ENCODE measurements around the gene SDHB. TPM values are rescaled to one million over a fixed set of nuclear protein-coding genes. Genes with fewer than 3 reads are reported as not detected.

The SDHB gene
- total RNA-seq, 1 donor from 2014 or later, result 79.3 TPM

- ATAC-seq, result peak; percentile 44
- Histone ChIP-seq H3K27me3 (no peaks in the 10 kb centered on the region), H3K9me3 (no peaks in the 10 kb centered on the region), H3K27ac (no peak overlapping the region), H3K4me1 (peaks cover 11% of the 10 kb centered on the region), H3K4me3 (no peak overlapping the region), H3K36me3 (peaks cover 5% of the 10 kb centered on the region)
- intact Hi-C loops (cut with DNase I), result no loop called here
- no peak for TF ChIP-seq CTCF (IDR thresholded peaks at IDR 0.05)
- DNase-seq, result no peak
These were observed 82.3 kb downstream of the SDHB start for GRCh38 chr1:16971341-16972188.

GRCh38 chr1:16970132-16970910 lies 83.5 kb downstream of the SDHB start:
- Histone ChIP-seq H3K36me3 (peaks cover 12% of the 10 kb centered on the region), H3K27me3 (no peaks in the 10 kb centered on the region), H3K4me3 (no peak overlapping the region), H3K27ac (no peak overlapping the region), H3K4me1 (peaks cover 11% of the 10 kb centered on the region), H3K9me3 (no peaks in the 10 kb centered on the region)
- DNase-seq (no peak), ATAC-seq (no peak)
- intact Hi-C loops (cut with DNase I), result no loop called here
- TF ChIP-seq CTCF (IDR thresholded peaks at IDR 0.05), result no peak

DNA sequence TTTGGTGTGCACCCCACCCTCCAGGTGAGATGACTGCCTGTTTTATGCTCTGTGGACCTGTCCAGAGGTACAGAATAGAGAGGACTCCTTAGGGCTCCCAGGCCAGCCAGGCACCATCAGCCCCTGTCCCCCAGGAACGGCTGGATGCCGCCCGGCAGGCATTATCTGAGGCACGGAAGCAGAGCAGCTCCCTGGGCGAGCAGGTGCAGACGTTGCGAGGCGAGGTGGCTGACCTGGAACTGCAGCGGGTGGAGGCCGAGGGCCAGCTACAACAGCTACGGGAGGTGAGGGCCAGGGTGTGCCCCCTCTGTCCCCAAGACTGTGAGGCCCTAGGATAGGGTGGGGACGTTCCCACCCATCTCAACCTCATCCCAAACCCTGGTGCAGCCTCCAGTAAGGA lies 84.2 kb downstream of the SDHB start:
- intact Hi-C loops (cut with DNase I), result no loop called here
- H3K36me3 ChIP-seq, result peaks cover 12% of the 10 kb centered on the region
- no peak for ATAC-seq
- H3K4me3 ChIP-seq, result no peak overlapping the region
- DNase-seq, result no peak
- H3K4me1 ChIP-seq, result peaks cover 11% of the 10 kb centered on the region
- no peaks in the 10 kb centered on the region for H3K27me3 ChIP-seq
- H3K9me3 ChIP-seq, result no peaks in the 10 kb centered on the region
- no peak overlapping the region for H3K27ac ChIP-seq
- TF ChIP-seq CTCF (IDR thresholded peaks at IDR 0.05), result no peak

DNA sequence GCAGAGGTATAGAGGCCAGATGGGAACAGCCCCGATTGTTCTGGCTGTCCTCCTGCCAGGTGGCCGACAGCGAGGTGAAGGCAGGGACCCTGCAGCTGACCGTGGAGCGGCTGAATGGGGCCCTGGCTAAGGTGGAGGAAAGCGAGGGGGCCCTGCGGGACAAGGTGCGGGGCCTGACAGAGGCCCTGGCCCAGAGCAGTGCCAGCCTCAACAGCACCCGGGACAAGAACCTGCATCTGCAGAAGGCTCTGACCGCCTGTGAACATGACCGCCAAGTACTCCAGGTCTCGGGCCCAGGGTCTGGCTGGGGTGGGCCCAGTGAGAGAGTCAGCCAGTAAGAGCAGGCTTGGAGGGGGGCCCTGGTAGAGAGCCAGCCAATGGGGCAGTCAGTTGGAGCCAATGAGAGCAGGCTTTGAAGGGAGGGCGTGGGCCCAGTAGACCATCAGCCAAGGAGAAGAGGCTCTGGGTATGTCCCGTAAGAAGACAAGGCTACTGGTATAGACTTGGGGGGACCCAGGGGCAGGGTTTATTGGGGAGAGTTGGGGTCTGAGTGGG lies 84.7 kb downstream of the SDHB start:
- Histone ChIP-seq H3K4me3 (no peak overlapping the region), H3K27me3 (no peaks in the 10 kb centered on the region), H3K4me1 (peaks cover 11% of the 10 kb centered on the region), H3K27ac (no peak overlapping the region), H3K36me3 (peaks cover 12% of the 10 kb centered on the region), H3K9me3 (no peaks in the 10 kb centered on the region)
- intact Hi-C loops (cut with DNase I), result no loop called here
- TF ChIP-seq CTCF (IDR thresholded peaks at IDR 0.05), result no peak
- DNase-seq, result no peak
- ATAC-seq, result no peak

Other genes with a start within 250 kb of the SDHB start
- 6,622 TPM for gene RNU1-2, start 158.1 kb downstream of the SDHB start, total RNA-seq
- 20.9 TPM for gene CROCC, start 132.1 kb downstream of the SDHB start, total RNA-seq
- 14.8 TPM for gene MFAP2, start 73.4 kb downstream of the SDHB start, total RNA-seq
- 42.1 TPM for gene ATP13A2, start 42.1 kb downstream of the SDHB start, total RNA-seq
- gene PADI2, start 65.4 kb upstream of the SDHB start, total RNA-seq, result 20.0 TPM
- gene PADI1, start 151.1 kb upstream of the SDHB start, total RNA-seq, result not detected
- gene PADI3, start 195.1 kb upstream of the SDHB start, total RNA-seq, result not detected